Rectal smooth muscle tissue (tissue), 1 donor: Measurements from ENCODE around the gene YTHDF1.

ENCODE experiments used
- H3K27ac ChIP-seq: one replicate; pipeline ENCODE4 v1.7.0; 2013; ENCODE audit warnings: low read depth, low read length, inconsistent platforms
- H3K27me3 ChIP-seq: one replicate; pipeline ENCODE4 v1.7.0; 2013; ENCODE audit warnings: low read length; ENCODE audit not compliant: control insufficient read depth, insufficient read depth
- H3K36me3 ChIP-seq: one replicate; pipeline ENCODE4 v1.7.0; 2013; ENCODE audit warnings: low read length; ENCODE audit not compliant: control insufficient read depth, insufficient read depth
- H3K4me1 ChIP-seq: one replicate; pipeline ENCODE4 v1.7.0; 2013; ENCODE audit warnings: low read length; ENCODE audit not compliant: control insufficient read depth, insufficient read depth
- H3K4me3 ChIP-seq: one replicate; pipeline ENCODE4 v1.7.0; 2013; ENCODE audit warnings: low read length
- H3K9ac ChIP-seq: one replicate; pipeline ENCODE4 v1.7.0; 2013; ENCODE audit warnings: low read length

The YTHDF1 gene

GRCh38 chr20:63175038-63175895 lies 40.7 kb downstream of the YTHDF1 start:
- no peaks in the 10 kb centered on the region for H3K36me3 ChIP-seq
- no peaks in the 10 kb centered on the region for H3K4me1 ChIP-seq
- peaks cover 52% of the 10 kb centered on the region for H3K27me3 ChIP-seq
- no peak overlapping the region for H3K27ac ChIP-seq
- H3K4me3 ChIP-seq: no peak overlapping the region
- H3K9ac ChIP-seq: no peak overlapping the region

GRCh38 chr20:63174309-63175037 lies 41.5 kb downstream of the YTHDF1 start:
- Histone ChIP-seq H3K9ac (no peak overlapping the region), H3K4me1 (no peaks in the 10 kb centered on the region), H3K27me3 (peaks cover 46% of the 10 kb centered on the region), H3K27ac (no peak overlapping the region), H3K4me3 (no peak overlapping the region), H3K36me3 (no peaks in the 10 kb centered on the region)

- Histone ChIP-seq H3K9ac (no peak overlapping the region), H3K4me3 (no peak overlapping the region), H3K27ac (no peak overlapping the region), H3K27me3 (peaks cover 38% of the 10 kb centered on the region), H3K36me3 (no peaks in the 10 kb centered on the region), H3K4me1 (no peaks in the 10 kb centered on the region)
Observed at GRCh38 chr20:63173552-63174191, 42.3 kb downstream of the YTHDF1 start.

GRCh38 chr20:63172726-63173125 lies 43.2 kb downstream of the YTHDF1 start:
- H3K36me3 ChIP-seq: no peaks in the 10 kb centered on the region
- peaks cover 36% of the 10 kb centered on the region for H3K27me3 ChIP-seq
- no peak overlapping the region for H3K4me3 ChIP-seq
- H3K27ac ChIP-seq: no peak overlapping the region
- no peak overlapping the region for H3K9ac ChIP-seq
- H3K4me1 ChIP-seq: no peaks in the 10 kb centered on the region

GRCh38 chr20:63171991-63172390 lies 43.9 kb downstream of the YTHDF1 start:
- H3K36me3 ChIP-seq: no peaks in the 10 kb centered on the region
- no peak overlapping the region for H3K4me3 ChIP-seq
- no peak overlapping the region for H3K9ac ChIP-seq
- H3K27ac ChIP-seq: no peak overlapping the region
- peaks cover 36% of the 10 kb centered on the region for H3K27me3 ChIP-seq
- H3K4me1 ChIP-seq: no peaks in the 10 kb centered on the region

- peaks cover 24% of the 10 kb centered on the region for H3K27me3 ChIP-seq
- H3K27ac ChIP-seq: no peak overlapping the region
- H3K36me3 ChIP-seq: no peaks in the 10 kb centered on the region
- no peaks in the 10 kb centered on the region for H3K4me1 ChIP-seq
- H3K9ac ChIP-seq: no peak overlapping the region
- no peak overlapping the region for H3K4me3 ChIP-seq
Observed at GRCh38 chr20:63169681-63170080, 46.2 kb downstream of the YTHDF1 start.

- Histone ChIP-seq H3K36me3 (no peaks in the 10 kb centered on the region), H3K4me1 (no peaks in the 10 kb centered on the region), H3K27me3 (peaks cover 17% of the 10 kb centered on the region), H3K9ac (no peak overlapping the region), H3K27ac (no peak overlapping the region), H3K4me3 (no peak overlapping the region)
Observed at GRCh38 chr20:63168861-63169260, 47.1 kb downstream of the YTHDF1 start.

GRCh38 chr20:63167918-63168520 lies 47.9 kb downstream of the YTHDF1 start:
- Histone ChIP-seq H3K36me3 (no peaks in the 10 kb centered on the region), H3K27ac (no peak overlapping the region), H3K4me1 (no peaks in the 10 kb centered on the region), H3K27me3 (peaks cover 9% of the 10 kb centered on the region), H3K9ac (no peak overlapping the region), H3K4me3 (no peak overlapping the region)

- Histone ChIP-seq H3K4me1 (no peaks in the 10 kb centered on the region), H3K4me3 (no peak overlapping the region), H3K27me3 (peaks cover 3% of the 10 kb centered on the region)
Observed at GRCh38 chr20:63167026-63167917, 48.7 kb downstream of the YTHDF1 start.

GRCh38 chr20:63166193-63167020 lies 49.5 kb downstream of the YTHDF1 start:
- Histone ChIP-seq H3K27me3 (peaks cover 3% of the 10 kb centered on the region), H3K36me3 (no peaks in the 10 kb centered on the region), H3K4me3 (no peak overlapping the region), H3K27ac (no peak overlapping the region), H3K4me1 (no peaks in the 10 kb centered on the region), H3K9ac (no peak overlapping the region)

More at GRCh38 chr20:63167026-63167917, 48.7 kb downstream of the YTHDF1 start:
- Histone ChIP-seq H3K27ac (no peak overlapping the region), H3K9ac (no peak overlapping the region), H3K36me3 (no peaks in the 10 kb centered on the region)
